ENCODE data around the gene TPPP3.

TPPP3 gene

DNA sequence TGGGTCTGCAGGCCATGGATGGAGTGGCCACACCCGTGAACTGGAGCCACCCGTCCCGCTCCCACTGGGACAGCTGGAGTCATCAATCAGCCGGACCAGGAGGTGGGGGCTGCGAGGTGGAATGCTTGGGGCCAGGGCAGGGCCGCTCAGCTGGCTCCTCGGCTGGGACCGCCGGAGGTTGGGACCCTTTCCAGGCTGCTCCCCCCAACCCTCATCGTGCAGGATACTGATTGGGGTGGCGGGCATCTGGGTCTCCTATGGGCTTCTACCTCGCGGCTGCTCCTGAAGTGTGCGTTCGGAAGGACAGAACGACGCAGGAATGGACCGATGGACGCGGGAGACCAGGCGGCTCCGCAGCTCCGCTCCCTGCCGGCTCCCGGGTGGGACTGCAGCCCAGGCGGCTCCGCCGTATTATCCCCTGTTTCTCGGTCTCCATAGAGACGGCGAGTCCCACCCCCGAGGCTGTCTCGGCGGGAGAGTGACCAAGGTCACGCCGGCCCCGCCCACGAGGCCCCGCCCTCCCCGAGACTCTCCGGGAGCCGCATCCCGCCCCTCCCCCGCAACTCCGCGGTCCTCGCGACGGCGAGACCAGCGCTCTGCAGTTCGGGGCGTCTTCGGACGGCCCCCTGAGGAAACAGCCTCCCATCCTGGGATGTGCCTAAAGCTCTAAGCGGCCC lies at the start of gene TPPP3:
Gene TPPP3 (minus strand): TSS at position 388 of the 677 bp plus-strand sequence. CDS start 2,387 bp downstream, outside the sequence.
- DNase-seq = peak; percentile 46 to 58

DNA sequence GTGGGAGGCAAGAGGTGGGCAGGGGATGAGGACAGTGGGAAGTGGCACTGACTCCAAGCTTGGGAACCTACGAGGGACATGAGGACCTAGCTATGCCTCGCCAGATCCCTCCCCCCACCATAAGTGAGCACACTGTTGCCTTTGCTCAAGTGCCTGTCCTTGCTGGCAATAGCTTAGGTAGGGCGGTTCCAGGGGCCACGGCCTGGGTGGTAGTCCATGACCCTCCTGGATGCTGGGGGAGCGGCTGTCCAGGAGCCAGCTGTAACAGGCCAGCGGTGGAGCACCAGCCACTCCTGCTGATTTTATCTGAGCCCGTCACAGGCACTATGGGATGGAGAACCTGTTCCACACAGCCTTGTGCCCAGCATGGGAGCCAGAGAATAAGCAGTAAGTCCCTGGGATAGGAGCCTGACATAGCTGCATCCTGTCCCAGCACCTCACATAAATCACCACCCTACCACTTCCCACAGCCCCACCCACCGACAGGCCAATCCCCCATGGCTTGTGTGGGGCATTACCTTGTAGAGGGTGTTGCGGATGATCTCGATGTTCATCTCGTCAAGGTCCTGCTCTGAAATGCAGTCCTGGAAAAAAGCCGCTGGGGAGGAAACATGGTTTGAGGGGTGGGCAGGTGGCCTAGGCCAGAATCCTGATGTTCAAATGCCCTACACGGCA lies 49.4 kb upstream of the TPPP3 start:
- DNase-seq = no peak

DNA sequence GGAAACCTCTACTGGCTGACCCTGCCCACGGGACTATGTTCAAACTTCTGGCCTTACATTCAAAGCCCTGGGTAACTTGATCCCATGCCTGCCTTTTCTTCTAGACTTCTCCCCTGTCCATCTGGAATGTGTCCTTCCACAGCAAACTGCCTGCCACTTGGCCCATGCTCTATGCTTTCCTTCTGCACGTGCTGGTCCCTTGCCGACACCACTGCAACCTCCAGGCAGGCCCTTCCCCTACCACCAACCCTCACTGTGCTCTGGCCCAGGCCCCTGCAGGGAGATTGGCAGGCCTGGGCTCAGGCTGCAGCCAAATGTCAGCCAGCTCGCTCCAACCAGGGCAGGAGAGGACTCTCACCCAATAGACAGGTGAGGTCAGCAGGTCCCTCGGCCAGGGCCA lies 48.6 kb upstream of the TPPP3 start:
- no peak for DNase-seq

DNA sequence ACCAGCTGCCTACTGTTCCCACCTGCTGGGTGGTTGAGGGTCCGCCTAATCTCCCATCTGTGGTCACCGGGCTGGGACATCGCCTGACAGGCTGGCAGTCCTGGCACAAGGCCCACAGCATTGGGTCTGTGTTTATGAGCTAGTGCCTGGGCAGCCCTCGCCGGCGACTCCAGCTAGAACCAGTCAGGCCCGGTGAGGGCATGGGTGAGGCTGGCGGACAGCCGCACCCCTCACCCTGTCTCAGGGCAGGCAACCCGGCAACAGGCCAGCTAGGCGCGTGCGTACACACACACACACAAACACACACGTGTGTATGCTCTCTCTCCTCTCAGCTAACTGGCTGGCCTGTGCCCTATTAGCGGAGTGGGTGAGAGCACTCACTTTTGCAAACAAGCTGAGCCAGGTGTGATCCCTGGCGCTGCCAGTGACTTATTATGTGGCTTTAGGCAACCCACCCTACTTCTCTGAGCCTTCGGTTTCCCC lies 48.0 kb upstream of the TPPP3 start:
- no peak for DNase-seq

DNA sequence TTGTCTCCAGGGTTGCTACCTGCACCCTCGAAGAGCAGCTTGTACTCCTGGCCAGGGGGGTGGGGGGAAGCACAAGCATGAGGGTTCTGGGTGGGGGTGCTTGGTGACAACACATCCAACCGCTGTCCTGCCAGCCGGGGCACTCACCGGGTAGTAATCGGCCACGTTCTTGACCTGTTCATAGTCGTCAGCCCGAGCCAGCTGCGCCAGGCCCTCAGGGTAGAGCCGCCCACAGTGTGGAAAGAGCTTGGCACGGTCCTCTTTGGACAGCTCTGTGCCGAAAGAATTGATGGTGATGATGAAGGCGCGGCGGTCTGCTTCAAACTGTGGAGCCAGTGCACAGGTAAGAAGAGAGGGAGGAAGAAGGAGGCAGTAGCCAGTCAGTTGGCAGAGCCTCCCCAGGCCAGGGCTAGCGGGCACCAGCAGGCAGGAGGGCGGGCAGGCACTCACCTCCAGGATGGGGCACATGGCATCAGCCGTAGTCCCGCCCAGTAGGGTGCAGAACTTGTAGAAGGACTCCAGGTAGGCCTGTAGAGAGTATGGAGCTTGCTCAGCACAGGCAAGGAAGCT lies 45.6 kb upstream of the TPPP3 start:
- DNase-seq = no peak

DNA sequence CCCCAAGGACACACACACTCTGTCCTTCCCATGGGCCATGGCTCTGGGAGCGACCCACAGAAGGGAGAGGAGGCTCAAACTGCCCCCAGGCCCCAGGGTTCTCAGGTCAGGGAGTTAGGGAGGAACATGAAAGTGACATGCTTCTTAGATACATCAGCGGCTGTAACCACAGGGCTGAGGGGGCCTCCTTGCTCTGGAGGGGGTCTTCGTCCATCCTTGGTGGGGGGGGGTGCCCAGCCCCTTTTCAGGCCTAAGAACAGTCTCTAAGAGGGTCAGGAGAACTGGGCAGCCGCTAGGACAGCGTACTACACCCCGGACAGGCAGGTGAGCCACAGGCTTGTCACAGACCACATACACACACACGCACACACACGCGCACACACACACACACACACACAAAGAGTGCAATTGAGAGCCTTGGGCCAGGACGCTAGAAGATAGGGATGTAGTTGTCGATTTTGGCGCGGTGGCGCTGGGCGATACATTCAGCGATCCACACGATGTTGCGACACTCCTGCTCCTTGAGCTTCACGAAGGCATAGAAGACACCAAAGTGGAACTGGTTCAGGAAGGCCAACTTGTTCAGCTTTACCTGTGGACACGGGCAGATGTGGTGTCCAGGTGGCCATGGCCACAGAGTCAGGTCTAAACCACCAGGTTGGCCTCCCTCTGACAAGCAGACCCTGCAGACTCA lies 44.9 kb upstream of the TPPP3 start:
- DNase-seq = no peak

DNA sequence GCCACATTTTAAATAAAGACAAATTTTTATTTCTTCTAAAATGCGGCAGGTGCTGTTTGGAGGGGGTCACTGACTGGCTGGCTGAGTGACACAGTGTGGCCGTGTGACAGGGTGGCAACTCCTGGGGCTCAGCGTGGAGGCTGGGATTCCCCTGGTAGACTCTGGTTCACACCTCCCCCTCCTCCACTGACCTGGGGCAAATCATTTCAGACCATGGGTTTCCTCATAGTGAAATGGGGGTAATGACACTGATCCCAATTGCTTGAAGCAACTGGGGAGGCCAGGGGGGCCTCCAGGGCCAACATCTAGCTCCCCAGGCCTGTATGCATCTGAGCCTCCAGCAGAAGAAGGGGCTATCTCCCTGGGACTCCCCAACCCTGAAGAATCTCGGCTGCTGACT lies 44.2 kb upstream of the TPPP3 start:
- no peak for DNase-seq

DNA sequence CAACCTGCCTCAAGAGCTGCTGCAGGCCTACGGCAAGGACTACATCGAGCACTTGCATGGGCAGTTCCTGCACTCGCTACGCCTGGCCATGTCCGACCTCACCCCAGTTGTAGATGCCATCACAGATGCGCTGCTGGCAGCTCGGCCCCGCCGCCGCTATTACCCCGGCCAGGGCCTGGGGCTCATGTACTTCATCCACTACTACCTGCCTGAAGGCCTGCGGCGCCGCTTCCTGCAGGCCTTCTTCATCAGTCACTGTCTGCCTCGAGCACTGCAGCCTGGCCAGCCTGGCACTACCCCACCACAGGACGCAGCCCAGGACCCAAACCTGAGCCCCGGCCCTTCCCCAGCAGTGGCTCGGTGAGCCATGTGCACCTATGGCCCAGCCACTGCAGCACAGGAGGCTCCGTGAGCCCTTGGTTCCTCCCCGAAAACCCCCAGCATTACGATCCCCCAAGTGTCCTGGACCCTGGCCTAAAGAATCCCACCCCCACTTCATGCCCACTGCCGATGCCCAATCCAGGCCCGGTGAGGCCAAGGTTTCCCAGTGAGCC lies 43.4 kb upstream of the TPPP3 start:
- DNase-seq = no peak

DNA sequence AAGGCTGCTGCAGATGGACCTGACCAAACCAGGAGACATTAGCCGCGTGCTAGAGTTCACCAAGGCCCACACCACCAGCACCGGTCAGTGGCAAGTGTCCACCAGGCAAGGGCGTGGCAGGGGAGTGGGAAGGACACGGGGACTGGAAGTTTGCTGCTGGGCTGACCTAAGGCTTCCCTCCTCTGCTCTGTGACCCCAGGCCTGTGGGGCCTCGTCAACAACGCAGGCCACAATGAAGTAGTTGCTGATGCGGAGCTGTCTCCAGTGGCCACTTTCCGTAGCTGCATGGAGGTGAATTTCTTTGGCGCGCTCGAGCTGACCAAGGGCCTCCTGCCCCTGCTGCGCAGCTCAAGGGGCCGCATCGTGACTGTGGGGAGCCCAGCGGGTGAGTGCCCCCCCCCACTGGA lies 42.5 kb upstream of the TPPP3 start:
- no peak for DNase-seq

DNA sequence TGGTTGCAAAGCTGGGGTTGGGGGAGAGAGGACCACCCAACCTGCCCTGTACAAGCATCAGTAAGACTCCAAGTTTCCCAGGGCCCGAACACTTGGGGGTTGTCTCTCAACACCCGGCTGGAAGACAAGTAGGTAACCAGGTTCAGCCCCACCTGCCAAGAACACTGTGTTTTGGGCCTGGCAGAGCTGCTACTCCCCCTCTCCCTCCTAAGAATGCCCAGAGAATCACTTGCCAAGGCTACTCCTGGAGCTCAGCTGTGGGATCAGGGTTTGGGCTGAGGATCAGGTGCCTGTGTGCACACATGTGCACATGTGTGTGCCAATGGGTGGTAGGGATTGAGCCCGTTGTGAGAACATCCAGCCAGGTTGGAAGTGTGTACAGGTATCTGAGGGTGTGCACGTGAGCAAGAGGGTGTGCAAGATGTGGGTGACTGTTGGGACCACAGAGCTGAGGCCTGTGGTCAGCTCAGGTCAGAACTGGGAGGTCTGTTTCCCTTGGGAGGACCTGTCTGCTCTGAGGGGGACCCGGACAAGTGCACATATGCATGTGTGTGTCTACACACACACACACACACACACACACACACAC lies 39.9 kb upstream of the TPPP3 start:
- no peak for DNase-seq

DNA sequence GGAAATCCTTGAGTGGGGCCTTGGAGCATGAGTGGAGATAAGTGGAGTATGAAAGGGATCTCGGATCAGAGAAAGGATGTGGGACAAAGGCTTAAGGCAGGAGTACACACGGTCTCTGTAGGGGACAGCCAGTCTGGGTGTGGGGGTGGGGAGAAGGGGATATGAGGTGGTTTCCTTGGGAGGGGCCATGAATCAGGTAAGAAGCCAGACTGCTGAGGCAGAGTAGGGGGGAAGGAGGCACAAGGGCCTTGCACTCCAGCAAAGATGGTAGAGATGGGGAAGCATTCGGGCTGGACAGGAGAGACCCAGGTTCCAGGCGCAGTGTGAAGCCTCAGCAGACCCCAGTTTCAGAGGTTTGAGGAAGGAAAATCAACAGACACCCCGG lies 39.2 kb upstream of the TPPP3 start:
- no peak for DNase-seq

DNA sequence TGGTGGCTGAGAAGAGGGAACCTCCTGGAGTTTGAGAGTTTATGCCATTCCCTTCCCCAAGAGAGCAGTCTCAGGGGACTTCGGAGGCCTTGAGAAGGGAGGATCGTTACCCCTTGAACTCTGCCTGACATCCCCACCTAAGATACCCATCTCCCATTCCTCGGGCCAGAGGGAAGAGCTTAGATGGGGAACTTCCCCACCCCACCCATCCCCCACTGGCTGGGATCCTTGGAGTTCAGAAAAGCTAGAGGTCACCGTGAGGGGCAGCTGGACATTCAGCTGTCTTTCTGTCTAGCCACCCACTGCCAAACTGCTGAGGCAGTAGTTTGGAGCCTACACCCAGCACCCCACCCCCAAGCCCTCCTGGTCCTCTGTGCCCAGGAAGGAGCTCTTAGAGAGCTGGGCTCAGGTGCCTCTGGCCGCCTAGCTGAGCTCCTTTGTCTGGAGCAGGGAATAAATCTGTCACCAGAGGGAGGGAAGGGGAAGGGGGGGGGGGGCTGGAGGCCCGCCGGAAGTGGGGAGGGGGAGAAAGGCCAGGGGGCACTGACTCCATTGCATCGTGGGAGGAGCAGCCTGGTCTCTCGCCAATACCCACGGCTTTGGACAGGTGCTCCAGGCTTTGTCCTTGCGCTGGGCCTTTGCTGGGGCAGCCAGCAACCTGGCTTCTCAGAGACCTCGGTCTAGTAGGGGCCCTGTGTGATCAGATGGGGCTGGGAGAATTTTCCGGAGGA lies 38.6 kb upstream of the TPPP3 start:
- DNase-seq = no peak

DNA sequence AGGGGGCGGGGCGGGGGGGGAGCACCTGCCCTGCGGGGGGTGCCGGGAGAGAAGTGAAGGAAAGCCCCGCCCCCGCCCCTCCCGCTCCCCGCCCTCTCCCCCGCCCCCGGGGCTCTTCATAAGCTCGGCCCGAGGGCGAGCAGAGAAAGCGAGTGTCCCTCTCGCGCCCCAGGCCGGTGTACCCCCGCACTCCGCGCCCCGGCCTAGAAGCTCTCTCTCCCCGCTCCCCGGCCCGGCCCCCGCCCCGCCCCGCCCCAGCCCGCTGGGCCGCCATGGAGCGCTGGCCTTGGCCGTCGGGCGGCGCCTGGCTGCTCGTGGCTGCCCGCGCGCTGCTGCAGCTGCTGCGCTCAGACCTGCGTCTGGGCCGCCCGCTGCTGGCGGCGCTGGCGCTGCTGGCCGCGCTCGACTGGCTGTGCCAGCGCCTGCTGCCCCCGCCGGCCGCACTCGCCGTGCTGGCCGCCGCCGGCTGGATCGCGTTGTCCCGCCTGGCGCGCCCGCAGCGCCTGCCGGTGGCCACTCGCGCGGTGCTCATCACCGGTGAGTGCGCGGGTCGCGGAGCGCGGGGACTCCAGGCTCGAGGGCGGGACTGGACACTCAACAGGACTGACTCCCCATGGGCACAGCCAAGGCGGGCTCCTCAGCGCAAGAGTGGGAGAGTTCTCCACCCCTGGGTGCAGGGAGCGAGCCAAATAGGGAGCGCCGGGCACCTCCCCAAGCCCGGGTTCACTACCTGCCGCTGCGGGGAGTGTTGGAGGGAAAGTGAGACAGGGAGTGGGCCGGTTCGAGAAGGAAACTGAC lies 37.9 kb upstream of the TPPP3 start, which contains the start of gene HSD11B2:
Gene HSD11B2 (plus strand): TSS at position 145 of the 798 bp plus-strand sequence. CDS start 128 bp downstream, at position 273.
- peak; percentile 26 to 42 for DNase-seq

DNA sequence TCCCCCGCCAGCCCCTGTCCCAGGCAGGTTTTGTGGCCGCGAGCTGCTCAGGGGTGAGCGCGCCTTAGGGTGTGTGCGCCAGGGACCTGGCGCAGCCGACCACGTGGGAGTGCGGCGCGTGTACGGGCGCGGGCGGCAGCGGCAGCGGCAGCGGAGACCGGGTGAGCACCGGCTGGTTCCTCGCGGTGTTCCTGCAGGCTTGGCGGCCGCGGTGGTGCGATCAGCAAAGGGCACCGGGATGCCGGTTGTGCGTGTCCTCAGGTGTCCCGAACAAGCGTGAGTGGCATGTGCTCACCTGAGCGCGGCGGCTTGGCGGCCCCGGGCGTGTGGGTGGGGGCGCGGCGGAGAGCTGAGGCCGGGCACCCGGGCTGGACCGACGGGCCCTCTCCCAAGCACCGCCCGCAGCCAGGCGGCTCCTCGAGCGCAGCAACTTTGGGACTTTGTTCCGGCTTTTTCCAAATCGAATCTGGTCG lies 37.2 kb upstream of the TPPP3 start:
- DNase-seq = peak; percentile 37 to 52

DNA sequence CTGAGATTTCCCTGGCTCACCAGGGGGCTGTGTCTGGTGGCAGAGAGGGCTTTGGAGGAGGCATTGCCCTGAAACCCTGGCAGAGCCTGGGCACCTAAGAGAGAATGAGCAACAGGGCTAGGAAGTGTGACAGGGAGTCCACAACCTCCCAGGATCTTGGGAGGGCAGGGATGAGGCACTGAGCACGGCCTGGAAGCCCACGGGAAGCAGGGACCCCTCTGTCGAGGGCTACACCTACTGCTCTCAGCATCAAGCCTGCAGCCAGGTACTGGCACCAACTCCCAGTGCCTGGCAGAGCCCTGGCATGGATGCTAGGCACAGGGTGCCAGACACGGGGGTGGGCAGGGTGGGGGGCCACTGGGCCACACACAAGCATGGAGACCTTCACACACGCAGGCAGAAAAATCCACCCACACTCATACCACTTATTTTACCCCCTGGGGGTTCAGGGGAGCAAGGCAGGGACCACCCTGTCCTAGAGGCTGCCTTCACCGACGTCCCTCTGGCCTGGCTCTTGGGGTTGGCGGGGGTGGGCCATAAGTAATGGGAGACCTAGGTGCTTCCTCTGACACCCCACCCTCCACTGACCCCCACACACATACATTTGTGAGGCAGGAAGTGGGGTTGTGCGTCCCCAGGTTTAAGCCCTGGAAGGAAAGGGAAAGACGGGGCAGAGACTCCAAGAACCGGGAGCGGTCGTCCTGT lies 36.7 kb upstream of the TPPP3 start:
- DNase-seq = no peak

DNA sequence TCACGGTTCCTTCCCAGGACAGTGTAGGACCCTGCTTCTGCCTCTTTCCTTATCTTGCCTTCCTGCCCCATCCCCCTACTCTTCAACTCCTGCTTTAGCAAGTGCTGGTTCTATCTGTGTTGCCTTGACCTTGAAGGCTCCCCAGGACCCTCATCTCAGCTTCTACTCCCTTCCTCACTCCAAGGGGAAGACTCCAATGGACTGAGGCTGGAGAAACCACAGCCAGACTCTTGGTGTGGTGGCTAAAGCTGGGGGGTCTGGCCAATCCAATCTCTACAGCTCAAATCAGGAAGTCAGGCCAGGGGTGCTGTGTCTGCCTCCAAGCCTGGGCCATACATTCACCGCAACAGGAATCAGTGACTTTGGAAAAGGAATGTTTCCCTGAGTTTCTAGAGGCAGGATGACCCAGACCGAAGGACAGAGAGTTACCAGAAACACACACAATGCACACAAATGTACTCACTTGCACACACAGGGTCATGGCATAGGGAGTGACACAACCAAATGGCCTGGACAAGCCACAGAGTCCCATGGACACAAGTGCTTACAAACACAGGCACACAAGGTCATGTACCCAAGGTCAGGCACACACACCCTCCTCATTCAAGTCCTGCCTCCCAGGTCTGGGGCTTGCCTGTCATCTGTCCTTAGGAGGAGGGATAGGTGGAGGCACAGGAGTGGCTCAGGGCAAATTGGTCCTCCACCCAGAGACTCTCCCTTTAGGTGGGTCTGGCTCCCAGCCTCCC lies 35.9 kb upstream of the TPPP3 start:
- DNase-seq = no peak

DNA sequence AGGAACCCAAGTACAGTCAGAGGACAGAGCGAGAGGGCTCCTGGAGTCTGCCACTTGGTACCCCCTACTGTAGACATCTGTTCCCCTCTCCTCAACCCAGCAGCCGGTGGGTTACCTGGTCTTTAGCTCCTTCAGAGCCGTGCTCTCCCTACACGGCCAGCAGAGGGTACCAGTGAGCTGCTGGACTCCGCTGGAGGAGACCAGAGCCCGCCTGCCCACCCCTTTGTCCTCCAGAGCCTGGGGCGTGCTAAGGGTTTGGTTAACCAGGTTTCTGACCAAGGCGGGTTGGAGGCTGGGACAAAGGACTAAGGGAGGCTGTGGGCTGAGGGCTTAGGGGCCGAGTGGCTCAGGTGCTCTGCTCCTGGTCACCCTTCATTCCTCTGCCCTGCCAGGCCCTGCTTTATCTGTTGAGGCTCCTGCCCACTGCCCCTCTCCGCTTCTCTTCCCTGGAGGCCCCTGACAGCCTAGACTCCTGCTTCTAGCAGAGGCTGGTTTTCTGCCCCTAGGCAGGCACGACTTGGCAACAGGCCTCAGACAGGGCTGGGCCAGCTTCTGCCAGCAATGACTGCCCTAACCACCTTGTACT lies 34.9 kb upstream of the TPPP3 start:
- DNase-seq = peak; percentile 66 to 72

DNA sequence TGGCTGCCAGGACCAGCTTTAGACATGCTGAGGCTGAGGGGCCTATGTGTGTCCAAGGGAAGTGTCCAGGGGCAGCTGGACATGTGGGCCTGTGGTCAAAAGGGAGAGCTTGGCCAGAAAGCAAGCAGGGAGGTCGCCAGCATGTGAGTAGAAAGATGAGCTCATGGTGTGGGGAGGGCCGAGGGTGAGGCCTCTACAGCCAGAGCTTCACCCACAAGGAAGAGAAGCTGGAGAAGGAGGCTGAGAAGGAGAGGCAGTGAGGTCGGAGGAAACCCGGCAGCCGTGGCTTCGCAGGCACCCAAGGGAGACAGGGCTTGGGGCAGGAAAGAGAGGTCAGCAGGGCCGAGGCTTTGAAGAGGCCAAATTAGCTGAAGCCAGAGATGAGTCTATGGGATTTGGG lies 33.7 kb upstream of the TPPP3 start:
- DNase-seq = no peak

DNA sequence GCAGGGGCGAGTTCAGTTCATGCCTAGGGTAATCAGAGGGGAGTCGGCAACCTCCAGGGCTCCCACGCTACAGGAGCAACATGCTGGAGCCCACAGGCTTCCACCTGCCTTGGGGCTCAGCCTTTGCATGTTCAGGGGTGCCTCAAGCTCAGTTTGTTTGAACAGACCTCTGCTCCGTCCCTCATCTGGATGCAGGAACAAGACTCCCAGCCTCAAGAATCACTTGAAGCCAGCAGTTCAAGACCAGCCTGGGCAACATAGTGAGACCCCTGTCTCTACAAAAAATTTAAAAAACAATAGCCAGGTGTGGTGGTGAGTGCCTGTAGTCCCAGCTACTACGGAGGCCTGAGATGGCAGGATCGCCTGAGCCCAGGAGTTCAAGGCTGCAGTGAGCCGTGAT lies 32.7 kb upstream of the TPPP3 start:
- no peak for DNase-seq

All from stimulated activated CD4-positive, alpha-beta T cell treated with anti-CD3 and anti-CD28 coated beads, Interleukin-2, amount 100 ng/mL, for 24 hours (primary cell).